NOMO-1 (cell line): ENCODE measurements around the gene SYNJ1.

Experiments used
- DNase-seq, 2 experiments: peaks; one replicate each; lab custom pipeline; 2025; ENCODE audit not compliant: unreplicated experiment in 2 of 2; lab: John Stamatoyannopoulos, UW

The SYNJ1 gene

GRCh38 chr21:32585970-32586369 lies 141.8 kb downstream of the SYNJ1 start:
- no peak for DNase-seq

DNA sequence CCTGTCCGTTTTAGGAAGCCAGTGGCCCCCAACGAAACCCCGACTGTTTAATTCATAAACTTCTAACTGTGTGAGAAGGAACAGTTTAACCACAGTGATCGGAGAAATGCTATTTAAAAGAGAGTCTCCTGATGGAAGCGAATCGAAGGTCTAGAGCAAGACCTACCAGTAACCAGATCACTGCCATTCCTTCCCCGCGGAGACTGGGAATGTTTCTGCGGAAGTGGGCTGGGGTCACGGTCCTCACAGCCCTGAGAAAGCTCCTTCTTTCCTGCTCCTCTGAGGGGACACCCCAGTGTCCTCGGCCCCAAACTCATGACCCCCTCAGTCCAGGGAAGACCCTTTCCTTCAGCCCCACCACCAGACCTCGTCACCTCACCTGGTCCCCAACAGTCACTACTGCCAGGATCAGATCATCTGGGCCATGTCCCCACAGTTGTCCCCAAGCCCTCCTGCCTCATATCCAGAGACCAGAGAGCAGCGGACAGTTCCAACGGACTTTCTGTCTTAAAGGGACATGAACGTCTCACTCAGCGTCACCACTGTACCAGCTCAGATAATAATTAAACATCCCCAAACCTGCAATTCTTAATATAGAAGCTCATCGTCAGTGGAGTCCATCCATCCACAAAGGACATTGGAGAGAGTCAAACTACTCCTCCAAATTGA lies 142.6 kb downstream of the SYNJ1 start, which contains the start of gene TCP10L:
TCP10L (minus strand) TSS at position 482 of the 669 bp plus-strand sequence. CDS start 1,219 bp downstream, outside the sequence.
- no peak for DNase-seq

DNA sequence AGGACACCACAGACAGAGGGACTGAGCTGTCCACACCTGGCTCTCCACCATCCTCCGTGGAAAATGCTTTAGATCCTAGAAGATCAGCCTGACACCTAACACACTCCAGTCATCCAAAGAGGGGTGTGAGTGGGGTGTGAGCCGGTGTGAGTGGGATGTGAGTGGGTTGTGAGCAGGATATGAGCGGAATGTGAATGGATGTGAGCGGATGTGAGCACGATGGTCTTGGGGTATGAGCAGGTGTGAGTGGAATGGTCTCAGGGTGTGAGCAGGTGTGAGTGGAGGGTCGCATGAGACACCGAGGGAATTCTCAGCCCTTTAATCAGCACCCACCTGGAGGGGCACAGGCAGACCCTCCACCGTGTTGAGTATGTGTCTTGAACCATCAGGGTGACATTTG lies 143.3 kb downstream of the SYNJ1 start:
- no peak for DNase-seq

DNA sequence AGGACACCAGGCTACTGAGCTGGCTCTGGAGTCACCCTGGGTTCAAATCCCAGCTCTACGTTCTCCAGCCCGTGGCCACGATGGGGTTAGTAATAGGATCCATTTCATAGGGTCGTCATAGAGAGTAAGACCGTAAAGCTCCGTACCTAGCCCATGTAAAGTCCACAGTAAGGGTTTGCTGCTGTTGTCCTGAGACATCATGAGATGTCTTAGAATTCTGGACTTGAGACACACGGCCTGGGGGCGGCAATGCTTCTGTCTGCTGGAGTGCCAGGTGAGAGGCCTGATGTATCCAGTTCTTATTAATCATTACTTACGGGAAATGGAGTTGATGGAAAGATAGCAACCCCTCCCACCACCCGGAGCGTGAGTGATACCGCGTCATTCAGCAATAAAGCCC lies 146.1 kb downstream of the SYNJ1 start:
- DNase-seq = no peak

- DNase-seq = no peak
Measured at GRCh38 chr21:32580949-32581348, 146.9 kb downstream of the SYNJ1 start.
